ENCODE measurements around the gene ZNF274.
A peak's percentile ranks its signal among the peaks of the same experiment; 100 is the strongest.
"Not testable (repeated sequence)": the region's sequence is repeated elsewhere in the genome, so short reads cannot be mapped to it uniquely, and the experiment has no call there.

Gene ZNF274

GRCh38 chr19:58182989-58183816, at the start of gene ZNF274:
Gene ZNF274, plus strand, starts transcription at chr19:58183061. Its CDS starts 905 bp downstream, at chr19:58183966.
- peak; percentile 93 for DNase-seq

- no peak for DNase-seq
Measured at GRCh38 chr19:58134244-58134643, 48.6 kb upstream of the ZNF274 start.

- no peak for DNase-seq
Measured at GRCh38 chr19:58145849-58146248, 37.0 kb upstream of the ZNF274 start.

- not testable (repeated sequence) for DNase-seq
Measured at GRCh38 chr19:58147475-58147874, 35.4 kb upstream of the ZNF274 start.

GRCh38 chr19:58150328-58150921, 32.4 kb upstream of the ZNF274 start, which contains the start of gene ZNF329:
Gene ZNF329, minus strand, starts transcription at chr19:58150789. Its CDS starts 21,286 bp downstream, at chr19:58129503.
- DNase-seq = peak; percentile 95

- DNase-seq = no peak
Measured at GRCh38 chr19:58153386-58153785, 29.5 kb upstream of the ZNF274 start.

GRCh38 chr19:58154287-58154678, 28.6 kb upstream of the ZNF274 start:
- peak; percentile 22 for DNase-seq

- DNase-seq = peak; percentile 99
Measured at GRCh38 chr19:58154679-58155648, 27.9 kb upstream of the ZNF274 start.

- no peak for DNase-seq
Measured at GRCh38 chr19:58157045-58157728, 25.7 kb upstream of the ZNF274 start.

GRCh38 chr19:58166268-58166667, 16.6 kb upstream of the ZNF274 start:
- DNase-seq = no peak

- no peak for DNase-seq
Measured at GRCh38 chr19:58166708-58167280, 16.1 kb upstream of the ZNF274 start.

GRCh38 chr19:58170860-58171259, 12.0 kb upstream of the ZNF274 start:
- DNase-seq = no peak

GRCh38 chr19:58181902-58182576, 822 bp upstream of the ZNF274 start:
- peak; percentile 60 for DNase-seq

- DNase-seq = no peak
Measured at GRCh38 chr19:58182577-58182988, 278 bp upstream of the ZNF274 start.

GRCh38 chr19:58183817-58184215, 955 bp downstream of the ZNF274 start:
- no peak for DNase-seq

GRCh38 chr19:58196901-58197616, 14.2 kb downstream of the ZNF274 start:
- no peak for DNase-seq

- no peak for DNase-seq
Measured at GRCh38 chr19:58203814-58204475, 21.1 kb downstream of the ZNF274 start.

GRCh38 chr19:58204566-58204965, 21.7 kb downstream of the ZNF274 start:
- no peak for DNase-seq

GRCh38 chr19:58209577-58209976, 26.7 kb downstream of the ZNF274 start:
- DNase-seq = no peak

Data from activated T-cell treated with anti-CD3 and anti-CD28 coated beads, Interleukin-2, amount 50 U/mL, for 1 hour (primary cell).